Neural progenitor cell (in vitro differentiated cells): ENCODE measurements around the gene CALU. TPM values are rescaled to one million over a fixed set of nuclear protein-coding genes. Genes with fewer than 3 reads are reported as not detected.

ENCODE experiments used
- DNase-seq: peaks from one replicate; pipeline ENCODE4 v3.0.0-alpha.2; 2016; ENCODE audit warnings: low spot score
- H2AFZ ChIP-seq: fragments of 200-600 bp; sonication (generic); replicated peaks from 2 replicates; pipeline ENCODE4 v1.6.1; 2016; ENCODE audit warnings: antibody characterized with exemption
- H3F3A ChIP-seq: fragments of 200-600 bp; sonication (generic); 2 replicates; pipeline ENCODE4 v1.6.1; 2016; ENCODE audit warnings: antibody characterized with exemption, low read depth
- H3K27ac ChIP-seq: fragments of 200-600 bp; sonication (generic); 2 replicates; pipeline ENCODE4 v1.5.1; 2016; ENCODE audit warnings: mild to moderate bottlenecking
- H3K27me3 ChIP-seq: fragments of 200-600 bp; sonication (generic); 2 replicates; pipeline ENCODE4 v1.6.1; 2016; ENCODE audit warnings: mild to moderate bottlenecking, moderate library complexity
- H3K36me3 ChIP-seq: fragments of 200-600 bp; sonication (generic); 2 replicates; pipeline ENCODE4 v1.5.1; 2016
- H3K4me1 ChIP-seq: fragments of 200-600 bp; sonication (generic); 2 replicates; pipeline ENCODE4 v1.6.1; 2016; ENCODE audit warnings: mixed run types
- H3K4me2 ChIP-seq: fragments of 200-600 bp; sonication (generic); 2 replicates; pipeline ENCODE4 v1.6.1; 2016
- H3K4me3 ChIP-seq: fragments of 200-600 bp; sonication (generic); 2 replicates; pipeline ENCODE4 v1.5.1; 2016
- H3K79me2 ChIP-seq: fragments of 200-600 bp; sonication (generic); 2 replicates; pipeline ENCODE4 v1.6.1; 2016; ENCODE audit warnings: low read depth
- H3K9ac ChIP-seq: fragments of 200-600 bp; sonication (generic); 2 replicates; pipeline ENCODE4 v1.6.1; 2016
- H3K9me3 ChIP-seq: fragments of 200-600 bp; sonication (generic); 2 replicates; pipeline ENCODE4 v1.5.1; 2016; ENCODE audit warnings: low read depth
- H4K20me1 ChIP-seq: fragments of 200-600 bp; sonication (generic); 2 replicates; pipeline ENCODE4 v1.6.1; 2016; ENCODE audit warnings: low read depth
- H3K27ac Mint-ChIP-seq: 3 replicates; pipeline ENCODE4 v1.8.0; 2021; ENCODE audit warnings: mixed read lengths
- H3K27me3 Mint-ChIP-seq: 2 replicates; pipeline ENCODE4 v1.8.0; 2022; ENCODE audit warnings: low read depth, mild to moderate bottlenecking, inconsistent platforms, moderate library complexity, mixed read lengths; ENCODE audit not compliant: insufficient read depth
- H3K36me3 Mint-ChIP-seq: 3 replicates; pipeline ENCODE4 v1.8.0; 2021; ENCODE audit warnings: mixed read lengths
- H3K4me1 Mint-ChIP-seq: 3 replicates; pipeline ENCODE4 v1.8.0; 2021; ENCODE audit warnings: mixed read lengths
- H3K4me3 Mint-ChIP-seq: 3 replicates; pipeline ENCODE4 v1.8.0; 2021; ENCODE audit warnings: mild to moderate bottlenecking, moderate library complexity, mixed read lengths
- H3K9me3 Mint-ChIP-seq: 3 replicates; pipeline ENCODE4 v1.8.0; 2020; ENCODE audit warnings: mixed read lengths
- CTCF ChIP-seq: fragments of 200-600 bp; sonication (generic); IDR thresholded peaks from 2 replicates; pipeline ENCODE4 v1.5.1; 2017; ENCODE audit warnings: antibody characterized with exemption, mild to moderate bottlenecking
- EZH2 ChIP-seq: fragments of 200-600 bp; sonication (generic); IDR thresholded peaks from 2 replicates; pipeline ENCODE4 v1.6.1; 2017; ENCODE audit warnings: antibody characterized with exemption, mild to moderate bottlenecking, moderate library complexity
- EZH2phosphoT487 ChIP-seq: fragments of 200-600 bp; sonication (generic); IDR thresholded peaks from 2 replicates; pipeline ENCODE4 v1.6.1; 2017; ENCODE audit warnings: antibody characterized with exemption
- total RNA-seq: library from RNA; depleted of rRNA; stranded (reverse); fragments of >200 nt; gene quantifications from 2 replicates; pipeline ENCODE4 v1.2.3, GENCODE V29; 2015; ENCODE audit warnings: low replicate concordance

The CALU gene
- total RNA-seq, 1 donor from 2014 or later: 234 TPM

- Histone ChIP-seq H2AFZ (no peak overlapping the region), H3K4me2 (peak overlapping the region; percentile 95), H4K20me1 (peaks cover 63% of the 10 kb centered on the region), H3K79me2 (peaks cover 73% of the 10 kb centered on the region), H3K27me3 (no peaks in the 10 kb centered on the region), H3K4me3 (no peak overlapping the region), H3F3A (peaks cover 14% of the 10 kb centered on the region), H3K27ac (no peak overlapping the region), H3K4me1 (peaks cover 21% of the 10 kb centered on the region), H3K9ac (no peak overlapping the region), H3K9me3 (no peaks in the 10 kb centered on the region), H3K36me3 (no peaks in the 10 kb centered on the region)
- TF ChIP-seq EZH2: no peak
- TF ChIP-seq CTCF: no peak
- TF ChIP-seq EZH2phosphoT487: no peak
- Mint-ChIP-seq H3K9me3 (no peaks in the 10 kb centered on the region), H3K27me3 (peaks cover 4% of the 10 kb centered on the region), H3K27ac (no peak overlapping the region), H3K36me3 (peaks cover 13% of the 10 kb centered on the region), H3K4me1 (peaks cover 22% of the 10 kb centered on the region), H3K4me3 (no peak overlapping the region)
- DNase-seq: no peak
Observed at GRCh38 chr7:128741491-128741890, 2.3 kb downstream of the CALU start.

GRCh38 chr7:128742206-128742605 is 3.0 kb downstream of the CALU start:
- Histone ChIP-seq H3K79me2 (peaks cover 81% of the 10 kb centered on the region), H3K9me3 (no peaks in the 10 kb centered on the region), H3K27me3 (no peaks in the 10 kb centered on the region)

GRCh38 chr7:128743112-128743772 is 4.1 kb downstream of the CALU start:
- H3K36me3 ChIP-seq: peaks cover 9% of the 10 kb centered on the region
- peaks cover 76% of the 10 kb centered on the region for H4K20me1 ChIP-seq
- DNase-seq: no peak
- Mint-ChIP-seq H3K27ac (no peak overlapping the region), H3K27me3 (peaks cover 2% of the 10 kb centered on the region), H3K4me3 (no peak overlapping the region), H3K36me3 (peaks cover 13% of the 10 kb centered on the region), H3K4me1 (peaks cover 17% of the 10 kb centered on the region), H3K9me3 (no peaks in the 10 kb centered on the region)
- H3K9me3 ChIP-seq: no peaks in the 10 kb centered on the region
- peaks cover 91% of the 10 kb centered on the region for H3K79me2 ChIP-seq
- peaks cover 16% of the 10 kb centered on the region for H3K4me1 ChIP-seq
- no peak overlapping the region for H3K9ac ChIP-seq
- peaks cover 8% of the 10 kb centered on the region for H3F3A ChIP-seq
- no peaks in the 10 kb centered on the region for H3K27me3 ChIP-seq
- H3K4me3 ChIP-seq: no peak overlapping the region
- no peak overlapping the region for H2AFZ ChIP-seq
- H3K27ac ChIP-seq: no peak overlapping the region
- no peak for TF ChIP-seq CTCF
- no peak overlapping the region for H3K4me2 ChIP-seq

More at GRCh38 chr7:128742206-128742605, 3.0 kb downstream of the CALU start:
- Mint-ChIP-seq H3K4me1 (peaks cover 22% of the 10 kb centered on the region), H3K9me3 (no peaks in the 10 kb centered on the region), H3K36me3 (peaks cover 13% of the 10 kb centered on the region), H3K27me3 (peaks cover 2% of the 10 kb centered on the region), H3K27ac (no peak overlapping the region), H3K4me3 (no peak overlapping the region)
- no peak overlapping the region for H3K9ac ChIP-seq
- H3K4me1 ChIP-seq: peaks cover 21% of the 10 kb centered on the region
- DNase-seq: no peak
- no peaks in the 10 kb centered on the region for H3K36me3 ChIP-seq
- no peak for TF ChIP-seq EZH2phosphoT487
- TF ChIP-seq CTCF: no peak
- TF ChIP-seq EZH2: no peak
- H3K27ac ChIP-seq: no peak overlapping the region
- no peak overlapping the region for H3K4me3 ChIP-seq
- H2AFZ ChIP-seq: no peak overlapping the region
- H3K4me2 ChIP-seq: no peak overlapping the region
- H4K20me1 ChIP-seq: peaks cover 66% of the 10 kb centered on the region
- peaks cover 14% of the 10 kb centered on the region for H3F3A ChIP-seq
